Measurements from ENCODE around the gene TGIF2LY. TPM values are rescaled to one million over a fixed set of nuclear protein-coding genes. Genes with fewer than 3 reads are reported as not detected.
"Not testable (repeated sequence)": the region's sequence is repeated elsewhere in the genome, so short reads cannot be mapped to it uniquely, and the experiment has no call there.

Gene TGIF2LY
- total RNA-seq = not detected

- not testable (repeated sequence) for DNase-seq; H3K4me1 Mint-ChIP-seq (ENCODE audit: low read depth); H3K9me3 Mint-ChIP-seq; ATAC-seq; H3K27me3 Mint-ChIP-seq (ENCODE audit: low read depth); H3K36me3 Mint-ChIP-seq (ENCODE audit: insufficient read depth); H3K4me3 Mint-ChIP-seq
Observed at GRCh38 chrY:3578767-3579166, at the start of gene TGIF2LY. Gene TGIF2LY (plus strand): TSS chrY:3579067. CDS start chrY:3579245, 178 bp downstream.
